Esophagus squamous epithelium (tissue), 5 donors: ENCODE results near the gene NUDT16L1. TPM values are rescaled to one million over a fixed set of nuclear protein-coding genes. Genes with fewer than 3 reads are reported as not detected.

ENCODE experiments used
- DNase-seq: peaks from one replicate; lab custom pipeline; 2025; lab: John Stamatoyannopoulos, UW
- H3K27ac ChIP-seq, 4 donors: fragments of 200-600 bp; sonication (generic); one replicate each; pipeline ENCODE4 v1.5.1; 2016 to 2019; ENCODE audit warnings: mild to moderate bottlenecking in 1 of 4
- H3K27me3 ChIP-seq, 4 donors: fragments of 200-600 bp; sonication (generic); 1 replicate in 3 of 4; 2 replicates in 1 of 4; pipeline versions ENCODE4 v1.5.1 to v1.6.0; 2017 to 2021; ENCODE audit warnings: antibody characterized with exemption in 1 of 4
- H3K36me3 ChIP-seq, 3 donors: fragments of 200-600 bp; sonication (generic); one replicate each; pipeline ENCODE4 v1.5.1; 2016 to 2019
- H3K4me1 ChIP-seq, 3 donors: fragments of 200-600 bp; sonication (generic); one replicate each; pipeline ENCODE4 v1.5.1; 2017 to 2019
- H3K4me3 ChIP-seq, 4 donors: fragments of 200-600 bp; sonication (generic); 1 replicate in 3 of 4; 2 replicates in 1 of 4; pipeline ENCODE4 v1.5.1; 2016 to 2019; ENCODE audit warnings: mild to moderate bottlenecking in 2 of 4, moderate library complexity in 1 of 4
- H3K9me3 ChIP-seq, 3 donors: fragments of 200-600 bp; sonication (generic); one replicate each; pipeline ENCODE4 v1.5.1; 2016 to 2019
- CTCF ChIP-seq, 6 experiments: fragments of 450-650 bp in 4 of 6; fragments of 200-600 bp in 2 of 6; sonication (generic) in 2 of 6; IDR thresholded peaks; one replicate each; pipeline ENCODE4 v1.5.1; 2016 to 2019; ENCODE audit warnings: antibody characterized with exemption in 6 of 6, mild to moderate bottlenecking in 4 of 6, moderate library complexity in 4 of 6
- POLR2A ChIP-seq, 4 donors: fragments of 450-650 bp; IDR thresholded peaks; one replicate each; pipeline ENCODE4 v1.6.1; 2017; ENCODE audit warnings: antibody characterized with exemption in 4 of 4, mild to moderate bottlenecking in 4 of 4, moderate library complexity in 3 of 4
- WGBS, 2 donors: methylation state at CpG; one replicate each; pipeline ENCODE4 v1.1.5; 2018; 5-methylcytosine and 5-hydroxymethylcytosine counted together
- intact Hi-C: fragments of 100-400 bp; cut with DNase I; formaldehyde crosslinking; loops from one replicate; pipeline ENCODE4 v1.15.0; 2022
- total RNA-seq, 4 donors: library from RNA; depleted of rRNA; stranded (reverse); fragments of >200 nt; gene quantifications; one replicate each; pipeline ENCODE4 v1.1.0, GENCODE V29; 2016
- donor health status: DM: yes; HTN: yes; CAD: no.

Gene NUDT16L1
- total RNA-seq, 4 donors from 2014 or later, result 18.5 to 27.8 (median 21.0) TPM

GRCh38 chr16:4656695-4657686, 36.4 kb upstream of the NUDT16L1 start:
- Histone ChIP-seq H3K36me3 (peaks cover 16 to 95% (median 25%) of the 10 kb centered on the region in 3 donors), H3K4me1 (peaks cover 0 to 24% (median 0%) of the 10 kb centered on the region in 3 donors), H3K27ac (no peak overlapping the region), H3K9me3 (no peaks in the 10 kb centered on the region), H3K27me3 (no peaks in the 10 kb centered on the region), H3K4me3 (no peak overlapping the region)
- 94 to 95% methylated on average over 11 to 14 of the region's 25 CpGs for WGBS, 2 donors
- no peak for TF ChIP-seq CTCF (IDR thresholded peaks at IDR 0.05)
- no peak for TF ChIP-seq POLR2A (IDR thresholded peaks at IDR 0.05)
- intact Hi-C loops, result no loop called here
- no peak for DNase-seq

GRCh38 chr16:4659363-4660353, 33.7 kb upstream of the NUDT16L1 start:
- 90 to 91% methylated on average over 6 to 7 of the region's 29 CpGs for WGBS, 2 donors
- Histone ChIP-seq H3K36me3 (peaks cover 8 to 89% (median 21%) of the 10 kb centered on the region in 3 donors), H3K4me1 (peaks cover 7 to 34% (median 9%) of the 10 kb centered on the region in 3 donors), H3K4me3 (no peak overlapping the region), H3K9me3 (no peaks in the 10 kb centered on the region), H3K27me3 (no peaks in the 10 kb centered on the region), H3K27ac (no peak overlapping the region)
- DNase-seq, result no peak
- intact Hi-C loops, result no loop called here
- no peak for TF ChIP-seq POLR2A (IDR thresholded peaks at IDR 0.05)
- no peak for TF ChIP-seq CTCF (IDR thresholded peaks at IDR 0.05)

- Histone ChIP-seq H3K4me3 (no peak overlapping the region), H3K4me1 (peaks cover 14 to 43% (median 15%) of the 10 kb centered on the region in 3 donors), H3K27me3 (no peaks in the 10 kb centered on the region), H3K9me3 (no peaks in the 10 kb centered on the region), H3K27ac (no peak overlapping the region), H3K36me3 (peaks cover 2 to 89% (median 16%) of the 10 kb centered on the region in 3 donors)
- 20 to 50% methylated on average over 1 to 2 of the region's 18 CpGs for WGBS, 2 donors
- no peak for TF ChIP-seq CTCF (IDR thresholded peaks at IDR 0.05)
- no peak for TF ChIP-seq POLR2A (IDR thresholded peaks at IDR 0.05)
- DNase-seq, result no peak
- intact Hi-C loops, result no loop called here
Observed at GRCh38 chr16:4660454-4661007, 32.8 kb upstream of the NUDT16L1 start.

GRCh38 chr16:4661661-4662060, 31.7 kb upstream of the NUDT16L1 start:
- Histone ChIP-seq H3K4me1 (peaks cover 14 to 45% (median 15%) of the 10 kb centered on the region in 3 donors), H3K4me3 (no peak overlapping the region), H3K27ac (no peak overlapping the region), H3K9me3 (no peaks in the 10 kb centered on the region), H3K36me3 (peaks cover 5 to 89% (median 14%) of the 10 kb centered on the region in 3 donors), H3K27me3 (no peaks in the 10 kb centered on the region)
- intact Hi-C loops, result no loop called here
- no peak for TF ChIP-seq CTCF (IDR thresholded peaks at IDR 0.05)
- TF ChIP-seq POLR2A (IDR thresholded peaks at IDR 0.05), result no peak
- DNase-seq, result no peak
- 53 to 61% methylated on average over 6 to 8 of the region's 11 CpGs for WGBS, 2 donors
